Testis (tissue), 2 donors: ENCODE measurements around the gene ZNF747.
"Not testable (repeated sequence)": the region's sequence is repeated elsewhere in the genome, so short reads cannot be mapped to it uniquely, and the experiment has no call there.

Source experiments
- POLR2A ChIP-seq: fragments of 450-650 bp; IDR thresholded peaks from one replicate; pipeline ENCODE4 v1.6.1; 2017; ENCODE audit warnings: antibody characterized with exemption, mild to moderate bottlenecking, moderate library complexity
- TF ChIP-seq, protein P1 (sequence below), 3 experiments: fragments of 450-650 bp in 2 of 3; fragments of 200-600 bp in 1 of 3; sonication (generic) in 1 of 3; IDR thresholded peaks; one replicate each; pipeline ENCODE4 v1.5.1; 2016 to 2019; ENCODE audit warnings: antibody characterized with exemption in 3 of 3, mild to moderate bottlenecking in 2 of 3, moderate library complexity in 1 of 3

DNA sequence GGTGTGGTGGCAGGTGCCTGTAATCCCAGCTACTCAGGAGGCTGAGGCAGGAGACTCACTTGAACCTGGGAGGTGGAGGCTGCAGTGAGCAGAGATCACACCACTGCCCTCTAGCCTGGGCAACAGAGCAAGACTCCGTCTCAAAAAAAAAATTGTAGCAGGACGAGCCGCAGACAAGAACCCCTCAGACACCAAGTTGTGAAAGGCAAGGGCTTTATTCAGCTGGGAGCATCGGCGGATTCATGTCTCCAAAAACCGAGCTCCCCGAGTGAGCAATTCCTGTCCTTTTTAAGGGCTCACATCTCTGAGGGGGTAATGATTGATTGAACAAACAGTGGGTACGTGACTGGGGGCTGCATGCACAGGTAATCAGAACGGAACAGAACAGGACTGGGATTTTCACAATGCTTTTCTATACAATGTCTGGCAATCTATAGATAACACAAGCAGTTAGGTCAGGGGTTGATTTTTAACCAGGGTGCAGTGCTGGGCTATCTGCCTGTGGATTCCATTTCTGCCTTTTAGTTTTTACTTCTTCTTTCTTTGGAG is 6.3 kb upstream of the ZNF747 start:
- TF ChIP-seq, protein P1, sequence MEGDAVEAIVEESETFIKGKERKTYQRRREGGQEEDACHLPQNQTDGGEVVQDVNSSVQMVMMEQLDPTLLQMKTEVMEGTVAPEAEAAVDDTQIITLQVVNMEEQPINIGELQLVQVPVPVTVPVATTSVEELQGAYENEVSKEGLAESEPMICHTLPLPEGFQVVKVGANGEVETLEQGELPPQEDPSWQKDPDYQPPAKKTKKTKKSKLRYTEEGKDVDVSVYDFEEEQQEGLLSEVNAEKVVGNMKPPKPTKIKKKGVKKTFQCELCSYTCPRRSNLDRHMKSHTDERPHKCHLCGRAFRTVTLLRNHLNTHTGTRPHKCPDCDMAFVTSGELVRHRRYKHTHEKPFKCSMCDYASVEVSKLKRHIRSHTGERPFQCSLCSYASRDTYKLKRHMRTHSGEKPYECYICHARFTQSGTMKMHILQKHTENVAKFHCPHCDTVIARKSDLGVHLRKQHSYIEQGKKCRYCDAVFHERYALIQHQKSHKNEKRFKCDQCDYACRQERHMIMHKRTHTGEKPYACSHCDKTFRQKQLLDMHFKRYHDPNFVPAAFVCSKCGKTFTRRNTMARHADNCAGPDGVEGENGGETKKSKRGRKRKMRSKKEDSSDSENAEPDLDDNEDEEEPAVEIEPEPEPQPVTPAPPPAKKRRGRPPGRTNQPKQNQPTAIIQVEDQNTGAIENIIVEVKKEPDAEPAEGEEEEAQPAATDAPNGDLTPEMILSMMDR (IDR thresholded peaks at IDR 0.05), result not testable (repeated sequence)
- TF ChIP-seq POLR2A, result not testable (repeated sequence)
